Neural progenitor cell (in vitro differentiated cells): ENCODE data around the gene DTD1.

Experiments
- EZH2phosphoT487 ChIP-seq: fragments of 200-600 bp; sonication (generic); IDR thresholded peaks from 2 replicates; pipeline ENCODE4 v1.6.1; 2017; ENCODE audit warnings: antibody characterized with exemption
- TF ChIP-seq, protein P1 (sequence below): fragments of 200-600 bp; sonication (generic); IDR thresholded peaks from 2 replicates; pipeline ENCODE4 v1.5.1; 2017; ENCODE audit warnings: antibody characterized with exemption, mild to moderate bottlenecking

- TF ChIP-seq, protein P1, sequence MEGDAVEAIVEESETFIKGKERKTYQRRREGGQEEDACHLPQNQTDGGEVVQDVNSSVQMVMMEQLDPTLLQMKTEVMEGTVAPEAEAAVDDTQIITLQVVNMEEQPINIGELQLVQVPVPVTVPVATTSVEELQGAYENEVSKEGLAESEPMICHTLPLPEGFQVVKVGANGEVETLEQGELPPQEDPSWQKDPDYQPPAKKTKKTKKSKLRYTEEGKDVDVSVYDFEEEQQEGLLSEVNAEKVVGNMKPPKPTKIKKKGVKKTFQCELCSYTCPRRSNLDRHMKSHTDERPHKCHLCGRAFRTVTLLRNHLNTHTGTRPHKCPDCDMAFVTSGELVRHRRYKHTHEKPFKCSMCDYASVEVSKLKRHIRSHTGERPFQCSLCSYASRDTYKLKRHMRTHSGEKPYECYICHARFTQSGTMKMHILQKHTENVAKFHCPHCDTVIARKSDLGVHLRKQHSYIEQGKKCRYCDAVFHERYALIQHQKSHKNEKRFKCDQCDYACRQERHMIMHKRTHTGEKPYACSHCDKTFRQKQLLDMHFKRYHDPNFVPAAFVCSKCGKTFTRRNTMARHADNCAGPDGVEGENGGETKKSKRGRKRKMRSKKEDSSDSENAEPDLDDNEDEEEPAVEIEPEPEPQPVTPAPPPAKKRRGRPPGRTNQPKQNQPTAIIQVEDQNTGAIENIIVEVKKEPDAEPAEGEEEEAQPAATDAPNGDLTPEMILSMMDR, result no peak
- TF ChIP-seq EZH2phosphoT487, result no peak
Observed at GRCh38 chr20:18663932-18664331, 76.1 kb downstream of the DTD1 start.
